Adrenal gland (tissue), 5 donors: Measurements from ENCODE around the gene THRAP3.

Experiments used
- CTCF ChIP-seq, 6 experiments: fragments of 450-650 bp in 4 of 6; fragments of 200-600 bp in 2 of 6; sonication (generic) in 1 of 6; IDR thresholded peaks; 1 replicate in 5 of 6; 2 replicates in 1 of 6; pipeline versions ENCODE4 v1.5.1 to v1.8.0; 2016 to 2021; ENCODE audit warnings: antibody characterized with exemption in 6 of 6, mild to moderate bottlenecking in 2 of 6, moderate library complexity in 1 of 6
- POLR2A ChIP-seq, 2 donors: fragments of 450-650 bp; IDR thresholded peaks; one replicate each; pipeline ENCODE4 v1.6.1; 2017; ENCODE audit warnings: antibody characterized with exemption in 2 of 2, mild to moderate bottlenecking in 2 of 2, moderate library complexity in 1 of 2
- donor health status: DM: no; HTN: no; CAD: no.

- TF ChIP-seq CTCF (IDR thresholded peaks at IDR 0.05) (no peak), POLR2A (IDR thresholded peaks at IDR 0.05) (no peak)
Observed at GRCh38 chr1:36239941-36240637, 15.8 kb downstream of the THRAP3 start.
